ENCODE data around the gene ENDOD1.

The ENDOD1 gene

GRCh38 chr11:95076416-95076815 is 13.2 kb upstream of the ENDOD1 start:
- no peak for DNase-seq (ENCODE audit: low read depth in 4 of 4, low spot score in 1 of 4)

GRCh38 chr11:95076981-95077380 is 12.7 kb upstream of the ENDOD1 start:
- DNase-seq (ENCODE audit: low read depth in 4 of 4, low spot score in 1 of 4) = no peak

GRCh38 chr11:95078526-95078925 is 11.1 kb upstream of the ENDOD1 start:
- no peak for DNase-seq (ENCODE audit: low read depth in 4 of 4, low spot score in 1 of 4)

GRCh38 chr11:95081010-95081409 is 8.6 kb upstream of the ENDOD1 start:
- no peak for DNase-seq (ENCODE audit: low read depth in 4 of 4, low spot score in 1 of 4)

GRCh38 chr11:95081412-95081811 is 8.2 kb upstream of the ENDOD1 start:
- DNase-seq (ENCODE audit: low read depth in 4 of 4, low spot score in 1 of 4) = no peak

GRCh38 chr11:95082576-95083001 is 7.1 kb upstream of the ENDOD1 start:
- DNase-seq (ENCODE audit: low read depth in 4 of 4, low spot score in 1 of 4) = no peak

GRCh38 chr11:95084509-95084908 is 5.1 kb upstream of the ENDOD1 start:
- DNase-seq (ENCODE audit: low read depth in 4 of 4, low spot score in 1 of 4) = peak in 3 of 4 experiments; percentile 28 to 48 (median 30)

GRCh38 chr11:95085117-95085816 is 4.4 kb upstream of the ENDOD1 start:
- DNase-seq (ENCODE audit: low read depth in 4 of 4, low spot score in 1 of 4) = no peak

- no peak for DNase-seq (ENCODE audit: low read depth in 4 of 4, low spot score in 1 of 4)
These were observed 3.5 kb upstream of the ENDOD1 start for GRCh38 chr11:95086151-95086550.

GRCh38 chr11:95086836-95087570 is 2.6 kb upstream of the ENDOD1 start:
- no peak for DNase-seq (ENCODE audit: low read depth in 4 of 4, low spot score in 1 of 4)

- no peak for DNase-seq (ENCODE audit: low read depth in 4 of 4, low spot score in 1 of 4)
These were observed 563 bp upstream of the ENDOD1 start for GRCh38 chr11:95088946-95089619.

GRCh38 chr11:95091663-95092180 is 2.1 kb downstream of the ENDOD1 start:
- no peak for DNase-seq (ENCODE audit: low read depth in 4 of 4, low spot score in 1 of 4)

GRCh38 chr11:95092549-95093324 is 3.1 kb downstream of the ENDOD1 start:
- peak in 1 of 4 experiments; percentile 21 for DNase-seq (ENCODE audit: low read depth in 4 of 4, low spot score in 1 of 4)

- DNase-seq (ENCODE audit: low read depth in 4 of 4, low spot score in 1 of 4) = no peak
These were observed 3.9 kb downstream of the ENDOD1 start for GRCh38 chr11:95093548-95093947.

GRCh38 chr11:95095858-95096587 is 6.4 kb downstream of the ENDOD1 start:
- no peak for DNase-seq (ENCODE audit: low read depth in 4 of 4, low spot score in 1 of 4)

GRCh38 chr11:95097209-95097608 is 7.6 kb downstream of the ENDOD1 start:
- DNase-seq (ENCODE audit: low read depth in 4 of 4, low spot score in 1 of 4) = no peak

GRCh38 chr11:95098826-95099225 is 9.2 kb downstream of the ENDOD1 start:
- DNase-seq (ENCODE audit: low read depth in 4 of 4, low spot score in 1 of 4) = no peak

GRCh38 chr11:95100191-95100648 is 10.6 kb downstream of the ENDOD1 start:
- DNase-seq (ENCODE audit: low read depth in 4 of 4, low spot score in 1 of 4) = no peak

- DNase-seq (ENCODE audit: low read depth in 4 of 4, low spot score in 1 of 4) = no peak
These were observed 11.3 kb downstream of the ENDOD1 start for GRCh38 chr11:95100856-95101507.

GRCh38 chr11:95101935-95102334 is 12.3 kb downstream of the ENDOD1 start:
- no peak for DNase-seq (ENCODE audit: low read depth in 4 of 4, low spot score in 1 of 4)
